ENCODE results near the gene MLF1. TPM values are rescaled to one million over a fixed set of nuclear protein-coding genes. Genes with fewer than 3 reads are reported as not detected.

MLF1 gene
- total RNA-seq = 10 to 100 TPM in 2 of 4 donors, 1 to 10 TPM in 2; 9.3 to 19.4 (median 13.5) TPM

- Histone ChIP-seq H3K27me3 (peaks cover 0 to 4% of the 10 kb centered on the region in 2 donors), H3K9me3 (no peaks in the 10 kb centered on the region), H3K36me3 (no peaks in the 10 kb centered on the region), H3K4me3 (peak within 1 kb of the TSS; percentile 43 to 71 (median 60)), H3K4me1 (peaks cover 0 to 21% (median 0%) of the 10 kb centered on the region in 4 donors), H3K27ac (peak within 1 kb of the TSS; percentile 44 to 89 (median 72))
- 0 to 2% methylated on average over 46 to 51 of the region's 51 CpGs for WGBS, 2 donors
- peak; percentile 54 to 97 for TF ChIP-seq EP300 (IDR thresholded peaks at IDR 0.05)
- TF ChIP-seq POLR2A (IDR thresholded peaks at IDR 0.05) = peak; percentile 84 to 93
- peak in 2 of 5 experiments; percentile 39 to 41 for TF ChIP-seq CTCF (IDR thresholded peaks at IDR 0.05)
- peak; percentile 93 to 97 for DNase-seq (ENCODE audit: low spot score in 2 of 2)
Observed at GRCh38 chr3:158570999-158571702, at the start of gene MLF1. MLF1 (plus strand) TSS chr3:158571194; CDS start chr3:158571301, 107 bp downstream.

GRCh38 chr3:158522221-158523136, 48.5 kb upstream of the MLF1 start:
- Histone ChIP-seq H3K27ac (no peak overlapping the region), H3K27me3 (no peaks in the 10 kb centered on the region), H3K4me3 (no peak overlapping the region), H3K4me1 (no peaks in the 10 kb centered on the region), H3K9me3 (peaks cover 0 to 2% (median 0%) of the 10 kb centered on the region in 4 donors), H3K36me3 (no peaks in the 10 kb centered on the region)
- no peak for DNase-seq (ENCODE audit: low spot score in 2 of 2)
- TF ChIP-seq POLR2A (IDR thresholded peaks at IDR 0.05) (no peak), EP300 (IDR thresholded peaks at IDR 0.05) (no peak), CTCF (IDR thresholded peaks at IDR 0.05) (no peak)
- 72 to 79% methylated on average over 4 of the region's 4 CpGs for WGBS, 2 donors

- Histone ChIP-seq H3K4me1 (no peaks in the 10 kb centered on the region), H3K27ac (no peak overlapping the region), H3K36me3 (no peaks in the 10 kb centered on the region), H3K9me3 (peaks cover 0 to 2% (median 0%) of the 10 kb centered on the region in 4 donors), H3K27me3 (no peaks in the 10 kb centered on the region), H3K4me3 (no peak overlapping the region)
- DNase-seq (ENCODE audit: low spot score in 2 of 2) = no peak
- TF ChIP-seq CTCF (IDR thresholded peaks at IDR 0.05) = no peak
- 89 to 90% methylated on average over 7 of the region's 7 CpGs for WGBS, 2 donors
Observed at GRCh38 chr3:158528076-158528674, 42.8 kb upstream of the MLF1 start.

GRCh38 chr3:158531334-158531733, 39.7 kb upstream of the MLF1 start:
- WGBS, 2 donors = 83 to 86% methylated on average over 5 of the region's 5 CpGs
- DNase-seq (ENCODE audit: low spot score in 2 of 2) = no peak
- TF ChIP-seq EP300 (IDR thresholded peaks at IDR 0.05) = no peak
- no peak for TF ChIP-seq CTCF (IDR thresholded peaks at IDR 0.05)
- TF ChIP-seq POLR2A (IDR thresholded peaks at IDR 0.05) = no peak
- Histone ChIP-seq H3K4me1 (no peaks in the 10 kb centered on the region), H3K27me3 (no peaks in the 10 kb centered on the region), H3K4me3 (no peak overlapping the region), H3K9me3 (no peaks in the 10 kb centered on the region), H3K36me3 (no peaks in the 10 kb centered on the region), H3K27ac (no peak overlapping the region)

Data from tibial nerve (tissue), 4 donors.